ENCODE data around the gene PPP2R2C. TPM values are rescaled to one million over a fixed set of nuclear protein-coding genes. Genes with fewer than 3 reads are reported as not detected.

PPP2R2C gene
- total RNA-seq, 1 experiment from 2014 or later: 32.9 TPM

DNA sequence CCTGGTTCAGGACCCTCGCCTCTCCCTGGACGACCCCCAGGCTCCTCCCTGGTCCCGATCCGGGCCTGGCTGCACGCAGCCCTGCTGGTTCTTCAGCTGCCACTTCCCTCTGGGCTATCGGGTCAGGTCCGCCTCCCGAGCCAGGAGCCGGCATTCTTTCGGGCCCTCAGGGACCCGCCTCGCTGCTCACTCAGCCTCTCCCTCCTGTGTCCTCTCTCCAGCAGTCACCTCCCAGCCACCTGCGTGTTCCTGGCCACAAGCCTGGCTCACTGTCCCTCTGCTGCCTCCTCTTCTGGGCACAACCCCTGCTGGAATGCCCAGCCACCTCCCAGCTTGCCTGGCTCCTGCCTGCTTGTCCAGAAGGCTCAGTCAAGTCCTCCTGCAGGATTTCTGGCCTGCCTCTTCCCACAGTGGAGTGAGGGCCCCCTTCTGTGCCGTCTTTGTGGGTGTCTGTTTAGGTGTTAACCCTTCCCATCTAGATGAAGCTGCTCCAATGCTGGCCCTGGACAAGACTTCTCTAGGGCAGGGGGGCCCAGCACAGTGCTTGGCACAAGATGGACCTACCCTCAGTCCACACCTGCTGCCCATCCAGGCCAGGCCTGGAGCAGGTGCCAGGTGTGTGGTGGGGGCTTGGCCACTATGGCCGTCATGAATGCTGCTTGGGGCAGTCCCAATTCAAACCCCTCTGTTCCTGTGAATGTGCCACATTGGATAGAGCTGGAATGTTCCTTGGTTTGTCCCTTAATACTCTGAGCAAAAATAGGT is 200.5 kb downstream of the PPP2R2C start:
- H3K4me3 ChIP-seq (replicated peaks in 1 of 2; ENCODE audit: low read depth in 1 of 2, low read length in 2 of 2): no peak overlapping the region
- ATAC-seq: no peak
- H3K4me2 ChIP-seq (ENCODE audit: low read length): peak overlapping the region; percentile 77
- no peaks in the 10 kb centered on the region for H3K27me3 ChIP-seq (ENCODE audit: insufficient read depth, low read length)
- BruUV-seq (replicated peaks): no TSS peak
- DNase-seq (ENCODE audit: low read depth, low spot score): no peak
- H3K9me3 ChIP-seq (ENCODE audit: control insufficient read depth in 1 of 2, insufficient read depth in 1 of 2, low read depth in 1 of 2, low read length in 2 of 2): no peaks in the 10 kb centered on the region
- H3K79me2 ChIP-seq (ENCODE audit: insufficient read depth, low read length): peaks cover 6% of the 10 kb centered on the region; the same call in 1 of the 2 replicates
- no peaks in the 10 kb centered on the region for H3K36me3 ChIP-seq (ENCODE audit: control insufficient read depth in 1 of 2, insufficient read depth in 2 of 2, low read length in 2 of 2)
- intact Hi-C loops (cut with micrococcal nuclease): no loop called here
- RAD21 ChIA-PET (ENCODE audit: low non-redundant PET in 1 of 2, low total read pairs in 2 of 2, uncharacterized antibody in 2 of 2, unreplicated experiment in 2 of 2): no interaction called here
- POLR2A ChIA-PET: no interaction called here
- TF ChIP-seq FOSL1 (IDR thresholded peaks at IDR 0.05; ENCODE audit: low read depth): no peak
- TF ChIP-seq CTCF (IDR thresholded peaks at IDR 0.05 in 2 of 3, conservative IDR thresholded peaks at IDR 0.05 in 1 of 3; ENCODE audit: borderline replicate concordance in 1 of 3, insufficient read depth in 1 of 3, low read depth in 2 of 3, low read length in 2 of 3): no peak
- TF ChIP-seq ELF1 (IDR thresholded peaks at IDR 0.05; ENCODE audit: borderline replicate concordance, low read depth): no peak
- TF ChIP-seq ZNF274 (IDR thresholded peaks at IDR 0.05; ENCODE audit: low read depth, low read length): no peak
- no peak for TF ChIP-seq EZH2phosphoT487 (IDR thresholded peaks at IDR 0.05; ENCODE audit: borderline replicate concordance)
- no peak for TF ChIP-seq CBX3 (IDR thresholded peaks at IDR 0.05; ENCODE audit: low read depth)
- TF ChIP-seq EZH2 (IDR thresholded peaks at IDR 0.05): no peak
- TF ChIP-seq JUND (IDR thresholded peaks at IDR 0.05): no peak
- no peak for TF ChIP-seq SIN3A (IDR thresholded peaks at IDR 0.05; ENCODE audit: low read depth)
- no peak for TF ChIP-seq SP1 (IDR thresholded peaks at IDR 0.05; ENCODE audit: low read depth)
- TF ChIP-seq, protein P1, sequence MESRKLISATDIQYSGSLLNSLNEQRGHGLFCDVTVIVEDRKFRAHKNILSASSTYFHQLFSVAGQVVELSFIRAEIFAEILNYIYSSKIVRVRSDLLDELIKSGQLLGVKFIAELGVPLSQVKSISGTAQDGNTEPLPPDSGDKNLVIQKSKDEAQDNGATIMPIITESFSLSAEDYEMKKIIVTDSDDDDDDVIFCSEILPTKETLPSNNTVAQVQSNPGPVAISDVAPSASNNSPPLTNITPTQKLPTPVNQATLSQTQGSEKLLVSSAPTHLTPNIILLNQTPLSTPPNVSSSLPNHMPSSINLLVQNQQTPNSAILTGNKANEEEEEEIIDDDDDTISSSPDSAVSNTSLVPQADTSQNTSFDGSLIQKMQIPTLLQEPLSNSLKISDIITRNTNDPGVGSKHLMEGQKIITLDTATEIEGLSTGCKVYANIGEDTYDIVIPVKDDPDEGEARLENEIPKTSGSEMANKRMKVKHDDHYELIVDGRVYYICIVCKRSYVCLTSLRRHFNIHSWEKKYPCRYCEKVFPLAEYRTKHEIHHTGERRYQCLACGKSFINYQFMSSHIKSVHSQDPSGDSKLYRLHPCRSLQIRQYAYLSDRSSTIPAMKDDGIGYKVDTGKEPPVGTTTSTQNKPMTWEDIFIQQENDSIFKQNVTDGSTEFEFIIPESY (IDR thresholded peaks at IDR 0.05; ENCODE audit: extremely low read depth, insufficient replicate concordance, low read length): no peak
- TF ChIP-seq POLR2A (IDR thresholded peaks at IDR 0.05; ENCODE audit: borderline replicate concordance, extremely low read depth, insufficient read depth, insufficient read length): no peak
- no peak for TF ChIP-seq SRF (IDR thresholded peaks at IDR 0.05; ENCODE audit: low read depth)
- no peak for TF ChIP-seq YY1 (IDR thresholded peaks at IDR 0.05; ENCODE audit: extremely low read depth, insufficient replicate concordance, low read depth, low read length)
- TF ChIP-seq MAX (IDR thresholded peaks at IDR 0.05): no peak
- TF ChIP-seq ATF3 (IDR thresholded peaks at IDR 0.05): no peak
- no peaks in the 10 kb centered on the region for H4K20me1 ChIP-seq (ENCODE audit: insufficient read depth)
- peaks cover 39 to 43% of the 10 kb centered on the region in 2 experiments for H3K4me1 ChIP-seq (ENCODE audit: control insufficient read depth in 1 of 2, insufficient read depth in 2 of 2, low read length in 2 of 2)
- no peak overlapping the region for H2AFZ ChIP-seq (ENCODE audit: low read depth, low read length, poor library complexity, severe bottlenecking)
- no peaks in the 10 kb centered on the region for H3K9me2 ChIP-seq (ENCODE audit: insufficient read depth)
- peak overlapping the region; percentile 40; the same call in 1 of the 2 replicates for H3K9ac ChIP-seq (ENCODE audit: low read length)
- CTCF ChIA-PET: interaction anchor here (1.1 kb wide), 1 partner anchor 8 kb away, joined by 4 read pairs; no protein-coding TSS in a partner anchor
- H3K27ac ChIP-seq (ENCODE audit: low read depth, low read length): no peak overlapping the region; the same call in 1 of the 2 replicates

Data from HCT116 (cell line).